Measurements from ENCODE around the gene DCTPP1. TPM values are rescaled to one million over a fixed set of nuclear protein-coding genes. Genes with fewer than 3 reads are reported as not detected.
A peak's percentile ranks its signal among the peaks of the same experiment; 100 is the strongest.

DCTPP1 gene
- total RNA-seq, 1 experiment from 2014 or later: 111 TPM

- H3K27ac ChIP-seq (ENCODE audit: low read depth, low read length, poor library complexity, severe bottlenecking): no peak overlapping the region
- CTCF ChIA-PET: interaction anchor here (0.7 kb wide), 1 partner anchor 16 kb away, joined by 3 read pairs; no protein-coding TSS in a partner anchor
- POLR2A ChIA-PET (ENCODE audit: low non-redundant PET): no interaction called here
- peaks cover 10% of the 10 kb centered on the region for H3K4me1 ChIP-seq (ENCODE audit: insufficient read depth, low read length, poor library complexity, severe bottlenecking)
- no peak overlapping the region for H3K4me3 ChIP-seq (ENCODE audit: low read depth, low read length, poor library complexity, severe bottlenecking)
- no peak for DNase-seq (ENCODE audit: low spot score)
- BruUV-seq (replicated peaks): no TSS peak
- intact Hi-C loops (cut with micrococcal nuclease; ENCODE audit: unreplicated experiment): no loop called here
- no peaks in the 10 kb centered on the region for H3K27me3 ChIP-seq (replicated peaks; ENCODE audit: insufficient read depth, low read depth, low read length, poor library complexity)
- H3K36me3 ChIP-seq (ENCODE audit: insufficient read depth, low read length, poor library complexity, severe bottlenecking): peaks cover 33% of the 10 kb centered on the region
- TF ChIP-seq, protein P1, sequence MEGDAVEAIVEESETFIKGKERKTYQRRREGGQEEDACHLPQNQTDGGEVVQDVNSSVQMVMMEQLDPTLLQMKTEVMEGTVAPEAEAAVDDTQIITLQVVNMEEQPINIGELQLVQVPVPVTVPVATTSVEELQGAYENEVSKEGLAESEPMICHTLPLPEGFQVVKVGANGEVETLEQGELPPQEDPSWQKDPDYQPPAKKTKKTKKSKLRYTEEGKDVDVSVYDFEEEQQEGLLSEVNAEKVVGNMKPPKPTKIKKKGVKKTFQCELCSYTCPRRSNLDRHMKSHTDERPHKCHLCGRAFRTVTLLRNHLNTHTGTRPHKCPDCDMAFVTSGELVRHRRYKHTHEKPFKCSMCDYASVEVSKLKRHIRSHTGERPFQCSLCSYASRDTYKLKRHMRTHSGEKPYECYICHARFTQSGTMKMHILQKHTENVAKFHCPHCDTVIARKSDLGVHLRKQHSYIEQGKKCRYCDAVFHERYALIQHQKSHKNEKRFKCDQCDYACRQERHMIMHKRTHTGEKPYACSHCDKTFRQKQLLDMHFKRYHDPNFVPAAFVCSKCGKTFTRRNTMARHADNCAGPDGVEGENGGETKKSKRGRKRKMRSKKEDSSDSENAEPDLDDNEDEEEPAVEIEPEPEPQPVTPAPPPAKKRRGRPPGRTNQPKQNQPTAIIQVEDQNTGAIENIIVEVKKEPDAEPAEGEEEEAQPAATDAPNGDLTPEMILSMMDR (conservative IDR thresholded peaks at IDR 0.05; ENCODE audit: low read depth, low read length): no peak
- no peak for TF ChIP-seq EZH2 (IDR thresholded peaks at IDR 0.05; ENCODE audit: borderline replicate concordance, low read depth, low read length, poor library complexity, severe bottlenecking)
- no peaks in the 10 kb centered on the region for H3K9me3 ChIP-seq (ENCODE audit: low read depth, low read length, poor library complexity, severe bottlenecking)
These were observed 15.7 kb downstream of the DCTPP1 start for GRCh38 chr16:30414159-30414558.

- Histone ChIP-seq H3K27me3 (replicated peaks; ENCODE audit: insufficient read depth, low read depth, low read length, poor library complexity) (no peaks in the 10 kb centered on the region), H3K9me3 (ENCODE audit: low read depth, low read length, poor library complexity, severe bottlenecking) (no peaks in the 10 kb centered on the region), H3K4me3 (ENCODE audit: low read depth, low read length, poor library complexity, severe bottlenecking) (no peak overlapping the region), H3K4me1 (ENCODE audit: insufficient read depth, low read length, poor library complexity, severe bottlenecking) (peaks cover 16% of the 10 kb centered on the region), H3K36me3 (ENCODE audit: insufficient read depth, low read length, poor library complexity, severe bottlenecking) (peaks cover 33% of the 10 kb centered on the region), H3K27ac (ENCODE audit: low read depth, low read length, poor library complexity, severe bottlenecking) (no peak overlapping the region)
- BruUV-seq (replicated peaks): no TSS peak
- CTCF ChIA-PET: no interaction called here
- no peak for DNase-seq (ENCODE audit: low spot score)
- POLR2A ChIA-PET (ENCODE audit: low non-redundant PET): no interaction called here
- intact Hi-C loops (cut with micrococcal nuclease; ENCODE audit: unreplicated experiment): no loop called here
- TF ChIP-seq, protein P1 (conservative IDR thresholded peaks at IDR 0.05; ENCODE audit: low read depth, low read length): no peak
- no peak for TF ChIP-seq EZH2 (IDR thresholded peaks at IDR 0.05; ENCODE audit: borderline replicate concordance, low read depth, low read length, poor library complexity, severe bottlenecking)
These were observed 16.6 kb downstream of the DCTPP1 start for GRCh38 chr16:30413112-30413806.

DNA sequence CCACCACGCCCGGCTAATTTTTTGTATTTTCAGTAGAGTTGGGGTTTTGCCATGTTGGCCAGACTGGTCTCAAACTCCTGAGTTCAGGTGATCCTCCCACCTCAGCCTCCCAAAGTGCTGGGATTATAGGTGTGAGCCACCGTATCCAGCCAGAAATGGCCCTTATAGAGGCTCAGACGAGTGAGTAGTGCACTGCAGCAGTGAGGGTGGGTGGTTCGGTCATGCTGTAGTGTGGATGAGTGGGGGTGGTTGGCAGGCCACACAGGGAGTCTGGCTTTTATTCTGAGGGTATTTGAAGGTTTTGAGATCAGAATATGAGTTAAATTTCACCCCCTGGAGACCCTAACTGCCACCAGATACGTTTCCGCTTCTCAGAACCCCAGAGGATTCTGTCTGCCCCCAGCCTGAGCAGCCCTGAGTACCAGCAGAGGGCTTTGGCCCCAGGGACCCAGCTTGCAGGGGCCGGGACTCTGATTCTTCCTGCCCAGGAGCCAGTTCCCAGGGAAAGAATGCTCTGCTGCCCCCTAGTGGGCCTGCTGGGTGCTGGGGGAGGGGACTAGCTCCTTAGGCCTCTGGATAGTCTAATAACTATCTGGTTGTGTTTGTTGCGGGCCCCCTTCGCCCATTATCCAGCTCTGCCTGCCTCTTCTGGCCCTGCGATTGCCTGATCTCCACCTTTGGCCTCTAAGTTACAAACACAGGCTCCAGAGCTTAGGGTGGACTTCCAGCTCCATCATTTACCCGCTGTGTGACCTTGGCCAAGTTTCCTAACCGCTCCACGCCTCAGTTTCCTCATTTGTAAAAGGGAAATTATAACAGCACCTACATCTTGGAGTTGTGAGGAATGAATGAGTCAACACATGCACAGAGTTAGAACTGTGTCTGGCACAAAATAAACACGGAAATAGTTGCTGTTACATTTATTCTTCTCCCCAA, 20.4 kb downstream of the DCTPP1 start:
- Histone ChIP-seq H3K4me1 (ENCODE audit: insufficient read depth, low read length, poor library complexity, severe bottlenecking) (peaks cover 16% of the 10 kb centered on the region), H3K4me3 (ENCODE audit: low read depth, low read length, poor library complexity, severe bottlenecking) (no peak overlapping the region), H3K9me3 (ENCODE audit: low read depth, low read length, poor library complexity, severe bottlenecking) (no peaks in the 10 kb centered on the region), H3K27me3 (replicated peaks; ENCODE audit: insufficient read depth, low read depth, low read length, poor library complexity) (no peaks in the 10 kb centered on the region), H3K27ac (ENCODE audit: low read depth, low read length, poor library complexity, severe bottlenecking) (no peak overlapping the region), H3K36me3 (ENCODE audit: insufficient read depth, low read length, poor library complexity, severe bottlenecking) (peaks cover 29% of the 10 kb centered on the region)
- DNase-seq (ENCODE audit: low spot score): peak; percentile 94
- TF ChIP-seq EZH2 (IDR thresholded peaks at IDR 0.05; ENCODE audit: borderline replicate concordance, low read depth, low read length, poor library complexity, severe bottlenecking): no peak
- TF ChIP-seq, protein P1 (conservative IDR thresholded peaks at IDR 0.05; ENCODE audit: low read depth, low read length): peak; percentile 95
- CTCF ChIA-PET: interaction anchor here (0.5 to 1.2 kb wide), 14 partner anchors 9 to 317 kb away, joined by 3 to 18 read pairs (median 4); partner anchors contain the start of genes DCTPP1, TBX6 and ZNF48
- intact Hi-C loops (cut with micrococcal nuclease; ENCODE audit: unreplicated experiment): loop anchor here (5.0 kb wide), 2 partner anchors 37 to 287 kb away; partner anchors contain the start of genes MAPK3, MYL11 and TBC1D10B
- POLR2A ChIA-PET (ENCODE audit: low non-redundant PET): interaction anchor here (0.9 kb wide), 1 partner anchor 8 kb away, joined by 3 read pairs; no protein-coding TSS in a partner anchor
- no TSS peak for BruUV-seq (replicated peaks)
